HuH-7.5 (cell line): ENCODE measurements around the gene ID1.
A peak's percentile ranks its signal among the peaks of the same experiment; 100 is the strongest.
"Not testable (repeated sequence)": the region's sequence is repeated elsewhere in the genome, so short reads cannot be mapped to it uniquely, and the experiment has no call there.

Experiments used
- DNase-seq: peaks from one replicate; pipeline ENCODE4 v3.0.0; 2011; ENCODE audit warnings: low spot score

ID1 gene

GRCh38 chr20:31602431-31602778 is 2.7 kb upstream of the ID1 start:
- no peak for DNase-seq

- no peak for DNase-seq
Observed at GRCh38 chr20:31602779-31603441, 2.2 kb upstream of the ID1 start.

GRCh38 chr20:31603822-31604566 is 1.1 kb upstream of the ID1 start:
- peak; percentile 98 for DNase-seq

GRCh38 chr20:31604567-31605030 is 490 bp upstream of the ID1 start:
- DNase-seq = no peak

- DNase-seq = peak; percentile 76
Observed at GRCh38 chr20:31605902-31606803, 1.1 kb downstream of the ID1 start.

GRCh38 chr20:31606804-31607639 is 1.9 kb downstream of the ID1 start:
- DNase-seq = peak; percentile 95

GRCh38 chr20:31607640-31608250 is 2.7 kb downstream of the ID1 start:
- no peak for DNase-seq

GRCh38 chr20:31608251-31608945 is 3.3 kb downstream of the ID1 start:
- peak; percentile 96 for DNase-seq

GRCh38 chr20:31612271-31612640 is 7.2 kb downstream of the ID1 start:
- DNase-seq = not testable (repeated sequence)

GRCh38 chr20:31615416-31615815 is 10.3 kb downstream of the ID1 start:
- no peak for DNase-seq

GRCh38 chr20:31617432-31618104 is 12.5 kb downstream of the ID1 start:
- no peak for DNase-seq

GRCh38 chr20:31620246-31620645 is 15.2 kb downstream of the ID1 start:
- DNase-seq = no peak

GRCh38 chr20:31623123-31623505 is 18.0 kb downstream of the ID1 start:
- DNase-seq = not testable (repeated sequence)

- not testable (repeated sequence) for DNase-seq
Observed at GRCh38 chr20:31626534-31626933, 21.4 kb downstream of the ID1 start.

- DNase-seq = not testable (repeated sequence)
Observed at GRCh38 chr20:31628057-31628456, 23.0 kb downstream of the ID1 start.

- DNase-seq = no peak
Observed at GRCh38 chr20:31630187-31630790, 25.2 kb downstream of the ID1 start.

GRCh38 chr20:31632548-31633338 is 27.7 kb downstream of the ID1 start:
- DNase-seq = no peak

- DNase-seq = no peak
Observed at GRCh38 chr20:31633339-31633914, 28.3 kb downstream of the ID1 start.
